ENCODE data around the gene KIRREL3.

The KIRREL3 gene

GRCh38 chr11:126601136-126601535 lies 399.4 kb downstream of the KIRREL3 start:
- no peaks in the 10 kb centered on the region for H3K27me3 ChIP-seq (ENCODE audit: insufficient read depth, poor library complexity, severe bottlenecking)
- H3K27ac ChIP-seq (replicated peaks) = no peak overlapping the region
- no peak for DNase-seq (ENCODE audit: low read depth in 1 of 2, low spot score in 1 of 2)
- no peak overlapping the region for H3K4me3 ChIP-seq (replicated peaks; ENCODE audit: insufficient read depth, low read length)
- no peak for TF ChIP-seq GABPA (IDR thresholded peaks at IDR 0.05; ENCODE audit: low read depth)
- TF ChIP-seq POLR2AphosphoS5 (IDR thresholded peaks at IDR 0.05; ENCODE audit: low read depth) = no peak
- TF ChIP-seq, protein P1, sequence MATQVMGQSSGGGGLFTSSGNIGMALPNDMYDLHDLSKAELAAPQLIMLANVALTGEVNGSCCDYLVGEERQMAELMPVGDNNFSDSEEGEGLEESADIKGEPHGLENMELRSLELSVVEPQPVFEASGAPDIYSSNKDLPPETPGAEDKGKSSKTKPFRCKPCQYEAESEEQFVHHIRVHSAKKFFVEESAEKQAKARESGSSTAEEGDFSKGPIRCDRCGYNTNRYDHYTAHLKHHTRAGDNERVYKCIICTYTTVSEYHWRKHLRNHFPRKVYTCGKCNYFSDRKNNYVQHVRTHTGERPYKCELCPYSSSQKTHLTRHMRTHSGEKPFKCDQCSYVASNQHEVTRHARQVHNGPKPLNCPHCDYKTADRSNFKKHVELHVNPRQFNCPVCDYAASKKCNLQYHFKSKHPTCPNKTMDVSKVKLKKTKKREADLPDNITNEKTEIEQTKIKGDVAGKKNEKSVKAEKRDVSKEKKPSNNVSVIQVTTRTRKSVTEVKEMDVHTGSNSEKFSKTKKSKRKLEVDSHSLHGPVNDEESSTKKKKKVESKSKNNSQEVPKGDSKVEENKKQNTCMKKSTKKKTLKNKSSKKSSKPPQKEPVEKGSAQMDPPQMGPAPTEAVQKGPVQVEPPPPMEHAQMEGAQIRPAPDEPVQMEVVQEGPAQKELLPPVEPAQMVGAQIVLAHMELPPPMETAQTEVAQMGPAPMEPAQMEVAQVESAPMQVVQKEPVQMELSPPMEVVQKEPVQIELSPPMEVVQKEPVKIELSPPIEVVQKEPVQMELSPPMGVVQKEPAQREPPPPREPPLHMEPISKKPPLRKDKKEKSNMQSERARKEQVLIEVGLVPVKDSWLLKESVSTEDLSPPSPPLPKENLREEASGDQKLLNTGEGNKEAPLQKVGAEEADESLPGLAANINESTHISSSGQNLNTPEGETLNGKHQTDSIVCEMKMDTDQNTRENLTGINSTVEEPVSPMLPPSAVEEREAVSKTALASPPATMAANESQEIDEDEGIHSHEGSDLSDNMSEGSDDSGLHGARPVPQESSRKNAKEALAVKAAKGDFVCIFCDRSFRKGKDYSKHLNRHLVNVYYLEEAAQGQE (IDR thresholded peaks at IDR 0.05; ENCODE audit: insufficient replicate concordance, low read depth) = no peak
- no peak for TF ChIP-seq CTCF (IDR thresholded peaks at IDR 0.05; ENCODE audit: insufficient read depth, low read length)
- TF ChIP-seq SPI1 (IDR thresholded peaks at IDR 0.05; ENCODE audit: borderline replicate concordance, low read depth) = no peak

DNA sequence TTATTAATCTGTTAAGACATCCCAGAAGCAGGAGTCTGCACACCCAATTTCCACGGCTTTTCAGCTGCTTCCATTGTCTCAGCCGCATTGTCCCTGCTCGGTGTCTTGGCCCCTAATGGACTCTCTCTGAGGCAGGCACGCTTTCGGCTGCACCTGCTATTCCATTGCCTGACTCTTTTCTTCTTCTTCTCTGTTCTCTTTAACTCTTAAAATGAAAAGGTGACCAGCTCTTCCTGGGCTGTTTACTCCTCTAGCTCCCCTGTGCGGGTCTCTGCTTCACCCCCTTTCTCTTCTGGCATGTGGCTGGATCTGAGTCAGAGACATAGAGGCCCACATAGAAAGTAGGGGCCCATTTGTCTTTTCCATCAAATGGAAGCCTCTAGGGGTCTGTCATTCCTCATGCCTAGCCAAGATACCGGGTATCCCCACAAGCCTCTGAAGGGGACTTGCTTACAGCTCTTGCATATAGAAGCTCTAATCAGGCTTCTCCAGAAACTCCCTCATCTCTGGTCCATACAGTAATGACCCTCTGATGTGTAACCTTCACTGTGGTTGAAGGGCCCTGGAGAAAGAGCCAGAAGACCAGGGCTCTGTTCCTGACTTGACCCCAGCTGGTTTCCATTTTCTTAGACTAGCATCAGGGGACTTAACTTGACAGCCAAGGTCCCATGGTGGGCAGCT lies 401.2 kb downstream of the KIRREL3 start:
- no peak overlapping the region for H3K4me3 ChIP-seq (replicated peaks; ENCODE audit: insufficient read depth, low read length)
- TF ChIP-seq SPI1 (IDR thresholded peaks at IDR 0.05; ENCODE audit: borderline replicate concordance, low read depth) (no peak), GABPA (IDR thresholded peaks at IDR 0.05; ENCODE audit: low read depth) (no peak), CTCF (IDR thresholded peaks at IDR 0.05; ENCODE audit: insufficient read depth, low read length) (no peak), POLR2AphosphoS5 (IDR thresholded peaks at IDR 0.05; ENCODE audit: low read depth) (no peak)
- H3K27ac ChIP-seq (replicated peaks) = no peak overlapping the region
- H3K27me3 ChIP-seq (ENCODE audit: insufficient read depth, poor library complexity, severe bottlenecking) = no peaks in the 10 kb centered on the region
- no peak for DNase-seq (ENCODE audit: low read depth in 1 of 2, low spot score in 1 of 2)

- Histone ChIP-seq H3K27ac (replicated peaks) (no peak overlapping the region), H3K27me3 (ENCODE audit: insufficient read depth, poor library complexity, severe bottlenecking) (no peaks in the 10 kb centered on the region), H3K4me3 (replicated peaks; ENCODE audit: insufficient read depth, low read length) (no peak overlapping the region)
- TF ChIP-seq GABPA (IDR thresholded peaks at IDR 0.05; ENCODE audit: low read depth) (no peak), CTCF (IDR thresholded peaks at IDR 0.05; ENCODE audit: insufficient read depth, low read length) (no peak), SPI1 (IDR thresholded peaks at IDR 0.05; ENCODE audit: borderline replicate concordance, low read depth) (no peak), POLR2AphosphoS5 (IDR thresholded peaks at IDR 0.05; ENCODE audit: low read depth) (no peak)
- TF ChIP-seq, protein P1 (IDR thresholded peaks at IDR 0.05; ENCODE audit: insufficient replicate concordance, low read depth) = no peak
- DNase-seq (ENCODE audit: low read depth in 1 of 2, low spot score in 1 of 2) = no peak
Observed at GRCh38 chr11:126598344-126599216, 402.0 kb downstream of the KIRREL3 start.

Measured in HL-60 (cell line).